Body of pancreas (tissue), 4 donors: Measurements from ENCODE around the gene IL13.

ENCODE experiments used
- CTCF ChIP-seq, 7 experiments: fragments of 450-650 bp in 4 of 7; fragments of 200-600 bp in 3 of 7; sonication (generic) in 3 of 7; IDR thresholded peaks; one replicate each; pipeline ENCODE4 v1.5.1; 2016 to 2019; ENCODE audit warnings: antibody characterized with exemption in 7 of 7
- POLR2A ChIP-seq, 3 donors: fragments of 450-650 bp; IDR thresholded peaks; one replicate each; pipeline ENCODE4 v1.6.1; 2016; ENCODE audit warnings: antibody characterized with exemption in 3 of 3, mild to moderate bottlenecking in 2 of 3

DNA sequence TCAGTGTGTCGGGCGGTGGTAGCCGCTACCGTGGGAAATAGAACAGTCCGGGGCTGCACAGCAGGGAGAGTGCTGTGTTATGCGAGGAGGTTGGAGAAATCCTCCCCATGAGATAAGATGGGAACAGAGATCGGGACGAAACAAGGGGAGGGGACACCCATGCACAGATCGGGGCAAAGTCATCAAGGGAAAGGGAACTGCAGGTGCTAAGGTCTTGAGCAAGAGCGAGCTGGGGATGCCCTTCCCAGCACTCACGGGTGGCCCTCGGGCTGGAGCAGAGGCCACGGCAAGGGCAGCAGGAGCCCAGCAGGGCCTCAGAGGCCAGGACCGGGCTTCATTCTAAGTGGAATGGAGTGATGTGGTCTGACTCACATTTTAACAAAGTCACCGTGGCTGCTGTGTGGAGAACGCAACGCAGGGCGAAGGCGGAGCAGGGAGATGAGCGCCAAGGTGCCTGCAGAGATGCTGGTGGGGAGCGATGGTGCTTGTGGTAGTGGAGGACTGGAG lies 7.7 kb downstream of the IL13 start:
- TF ChIP-seq CTCF (IDR thresholded peaks at IDR 0.05) (no peak), POLR2A (IDR thresholded peaks at IDR 0.05) (no peak)
